Ascending aorta (tissue), 2 donors: ENCODE results near the gene GPR55. TPM values are rescaled to one million over a fixed set of nuclear protein-coding genes. Genes with fewer than 3 reads are reported as not detected.

Source experiments
- DNase-seq, 2 donors: peaks; one replicate each; pipeline ENCODE4 v3.0.0-alpha.2; 2019; ENCODE audit warnings: low spot score in 2 of 2
- H3K27ac ChIP-seq, 2 donors: fragments of 200-600 bp; sonication (generic); one replicate each; pipeline ENCODE4 v1.5.1; 2016 to 2017; ENCODE audit warnings: mild to moderate bottlenecking in 1 of 2
- H3K27me3 ChIP-seq: fragments of 200-600 bp; sonication (generic); one replicate; pipeline ENCODE4 v1.5.1; 2017
- H3K36me3 ChIP-seq, 2 donors: fragments of 200-600 bp; sonication (generic); one replicate each; pipeline ENCODE4 v1.5.1; 2016
- H3K4me1 ChIP-seq, 2 donors: fragments of 200-600 bp; sonication (generic); one replicate each; pipeline ENCODE4 v1.5.1; 2016 to 2017; ENCODE audit warnings: mild to moderate bottlenecking in 1 of 2
- H3K4me3 ChIP-seq, 2 donors: fragments of 200-600 bp; sonication (generic); one replicate each; pipeline ENCODE4 v1.5.1; 2016 to 2017; ENCODE audit warnings: mild to moderate bottlenecking in 1 of 2
- H3K9me3 ChIP-seq, 2 donors: fragments of 200-600 bp; sonication (generic); one replicate each; pipeline ENCODE4 v1.5.1; 2016
- CTCF ChIP-seq, 3 experiments: fragments of 200-600 bp in 2 of 3; fragments of 450-650 bp in 1 of 3; sonication (generic) in 2 of 3; IDR thresholded peaks; one replicate each; pipeline ENCODE4 v1.5.1; 2016 to 2019; ENCODE audit warnings: antibody characterized with exemption in 3 of 3, mild to moderate bottlenecking in 1 of 3, moderate library complexity in 1 of 3
- intact Hi-C: fragments of 100-400 bp; cut with DNase I; formaldehyde crosslinking; loops from one replicate; pipeline ENCODE4 v1.15.1; 2023
- total RNA-seq: library from RNA; depleted of rRNA; stranded (reverse); fragments of >200 nt; gene quantifications from one replicate; pipeline ENCODE4 v1.1.0, GENCODE V29; 2016

Gene GPR55
- total RNA-seq, 1 donor from 2014 or later: not detected

GRCh38 chr2:230890646-230891045 lies 34.4 kb downstream of the GPR55 start:
- no peak overlapping the region for H3K27ac ChIP-seq

DNA sequence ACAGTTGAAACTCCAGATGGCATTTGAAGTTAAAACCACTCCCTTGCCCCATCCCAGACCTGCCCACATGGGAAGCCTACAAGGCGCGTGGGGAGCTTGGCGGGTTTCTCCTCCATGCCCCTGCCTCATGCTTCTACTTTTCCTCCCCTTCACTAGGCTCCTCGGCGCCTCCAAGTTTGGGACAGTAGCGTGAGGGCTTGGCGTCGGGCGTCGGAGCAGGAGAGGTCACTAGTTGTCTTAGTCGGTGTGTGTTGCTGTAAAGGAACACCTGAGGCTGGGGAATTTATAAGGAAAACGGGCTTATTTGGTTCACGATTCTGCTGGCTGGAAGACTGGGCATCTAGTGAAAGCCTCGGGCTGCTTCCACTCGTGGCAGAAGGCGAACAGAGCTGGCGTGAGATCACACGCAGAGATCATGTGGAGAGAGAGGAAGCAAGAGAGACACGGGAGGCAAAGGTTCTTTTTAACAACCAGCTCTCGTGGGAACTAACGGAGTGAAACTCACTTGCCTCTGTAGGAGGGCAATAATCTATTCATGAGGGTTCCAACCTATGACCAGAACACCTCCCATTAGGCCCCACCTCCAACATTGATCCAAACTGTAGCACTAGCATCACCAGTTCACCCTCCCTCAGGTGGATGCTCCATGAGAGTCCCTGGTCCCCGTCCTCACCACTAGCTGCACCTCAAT lies 35.0 kb downstream of the GPR55 start:
- no peaks in the 10 kb centered on the region for H3K4me1 ChIP-seq
- no peak overlapping the region for H3K4me3 ChIP-seq
- no peaks in the 10 kb centered on the region for H3K36me3 ChIP-seq
- no peak overlapping the region for H3K27ac ChIP-seq
- no peak for DNase-seq
- intact Hi-C loops: no loop called here
- no peaks in the 10 kb centered on the region for H3K9me3 ChIP-seq
- no peak for TF ChIP-seq CTCF (IDR thresholded peaks at IDR 0.05)
- no peaks in the 10 kb centered on the region for H3K27me3 ChIP-seq

More at GRCh38 chr2:230890646-230891045, 34.4 kb downstream of the GPR55 start:
- Histone ChIP-seq H3K4me3 (no peak overlapping the region), H3K36me3 (no peaks in the 10 kb centered on the region), H3K27me3 (no peaks in the 10 kb centered on the region), H3K9me3 (no peaks in the 10 kb centered on the region), H3K4me1 (no peaks in the 10 kb centered on the region)
- intact Hi-C loops: no loop called here
- DNase-seq: no peak
- TF ChIP-seq CTCF (IDR thresholded peaks at IDR 0.05): no peak

- no peak for DNase-seq
- Histone ChIP-seq H3K27ac (no peak overlapping the region), H3K4me3 (no peak overlapping the region), H3K36me3 (no peaks in the 10 kb centered on the region), H3K9me3 (no peaks in the 10 kb centered on the region), H3K4me1 (no peaks in the 10 kb centered on the region), H3K27me3 (no peaks in the 10 kb centered on the region)
- TF ChIP-seq CTCF (IDR thresholded peaks at IDR 0.05): no peak
- intact Hi-C loops: no loop called here
Measured at GRCh38 chr2:230888824-230889400, 36.1 kb downstream of the GPR55 start.

DNA sequence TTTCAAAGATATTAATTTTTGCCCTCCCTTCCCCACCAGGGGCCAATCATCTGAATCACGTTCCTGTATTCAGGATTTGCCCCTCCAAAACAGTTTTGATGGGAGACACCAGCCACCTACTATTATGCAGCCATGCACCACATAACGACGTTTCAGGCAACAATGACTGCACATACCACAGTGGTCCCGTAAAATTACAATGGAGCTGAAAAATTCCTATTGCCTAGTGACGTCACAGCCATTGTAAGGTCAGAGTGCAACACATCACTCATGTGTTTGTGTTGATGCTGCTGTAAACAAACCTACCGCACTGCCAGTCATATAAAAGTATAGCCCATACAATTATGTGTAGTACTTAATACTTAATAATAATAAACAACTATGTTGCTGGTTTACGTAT lies 37.7 kb downstream of the GPR55 start:
- Histone ChIP-seq H3K36me3 (no peaks in the 10 kb centered on the region), H3K9me3 (no peaks in the 10 kb centered on the region), H3K4me1 (no peaks in the 10 kb centered on the region), H3K4me3 (no peak overlapping the region), H3K27me3 (no peaks in the 10 kb centered on the region), H3K27ac (no peak overlapping the region)
- DNase-seq: no peak
- no peak for TF ChIP-seq CTCF (IDR thresholded peaks at IDR 0.05)
- intact Hi-C loops: no loop called here

- no peaks in the 10 kb centered on the region for H3K9me3 ChIP-seq
- DNase-seq: no peak
- TF ChIP-seq CTCF (IDR thresholded peaks at IDR 0.05): no peak
- H3K27ac ChIP-seq: no peak overlapping the region
- no peaks in the 10 kb centered on the region for H3K27me3 ChIP-seq
- no peaks in the 10 kb centered on the region for H3K4me1 ChIP-seq
- no peak overlapping the region for H3K4me3 ChIP-seq
- intact Hi-C loops: no loop called here
- no peaks in the 10 kb centered on the region for H3K36me3 ChIP-seq
Measured at GRCh38 chr2:230886671-230887071, 38.4 kb downstream of the GPR55 start.
